Germinal center (tissue), 1 donor: ENCODE data around the gene AKAIN1.

Experiments
- DNase-seq: peaks from one replicate; pipeline ENCODE4 v3.0.0; 2012; ENCODE audit warnings: mixed read lengths, low spot score

Gene AKAIN1

DNA sequence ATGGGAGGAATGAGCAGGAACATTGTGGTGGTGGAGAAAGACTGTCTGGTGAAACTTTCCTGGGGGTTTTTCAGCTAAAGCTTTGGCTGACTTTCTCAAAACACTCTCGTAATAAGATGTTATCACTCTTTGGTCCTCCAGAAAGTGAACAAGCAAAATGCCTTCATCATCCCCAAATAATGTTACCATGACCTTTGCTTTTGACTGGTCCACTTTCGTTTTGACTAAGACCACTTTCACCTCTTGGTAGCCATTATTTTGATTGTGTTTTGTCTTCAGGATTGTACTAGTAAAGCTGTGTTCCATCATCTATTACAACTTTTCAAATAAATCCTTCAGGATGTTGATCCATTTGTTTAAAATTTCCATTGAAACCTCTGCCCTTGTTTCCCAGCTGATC is 103.2 kb downstream of the AKAIN1 start:
- DNase-seq, result no peak
